HG02623 (cell line): Measurements from ENCODE around the gene GCG.

Experiments
- ATAC-seq: cut with Tn5 transposase; IDR thresholded peaks from one replicate; pipeline ENCODE4 v1.9.1; 2021; ENCODE audit warnings: moderate library complexity; ENCODE audit not compliant: unreplicated experiment

Gene GCG

GRCh38 chr2:162106146-162106551 lies 45.9 kb downstream of the GCG start:
- ATAC-seq, result no peak

DNA sequence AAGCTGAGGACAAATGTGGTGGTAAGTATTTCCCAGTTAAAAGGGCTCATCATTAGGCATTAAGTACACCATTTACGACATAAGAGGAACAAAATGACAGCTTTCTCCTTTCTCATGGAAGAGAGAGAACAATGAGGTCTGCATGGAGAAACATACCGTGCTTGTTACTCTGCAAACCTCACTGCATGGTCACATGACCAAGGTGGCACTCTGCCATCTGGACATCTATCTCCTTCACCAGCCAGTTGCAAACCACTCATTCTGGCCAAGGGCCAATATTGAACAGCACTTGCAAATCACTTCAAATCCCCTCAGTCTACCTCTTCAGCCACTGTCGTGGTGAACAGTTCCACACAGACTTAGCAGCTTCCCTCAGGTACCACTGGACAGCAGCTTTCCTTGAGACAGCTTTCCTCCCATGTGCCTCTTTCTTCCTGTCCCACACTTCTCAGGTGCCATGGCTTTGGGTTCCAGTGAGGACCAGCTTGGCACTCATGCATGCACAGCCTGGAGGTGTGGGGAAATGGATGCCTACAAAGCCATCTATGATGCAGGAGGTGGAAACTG lies 48.5 kb downstream of the GCG start:
- no peak for ATAC-seq

DNA sequence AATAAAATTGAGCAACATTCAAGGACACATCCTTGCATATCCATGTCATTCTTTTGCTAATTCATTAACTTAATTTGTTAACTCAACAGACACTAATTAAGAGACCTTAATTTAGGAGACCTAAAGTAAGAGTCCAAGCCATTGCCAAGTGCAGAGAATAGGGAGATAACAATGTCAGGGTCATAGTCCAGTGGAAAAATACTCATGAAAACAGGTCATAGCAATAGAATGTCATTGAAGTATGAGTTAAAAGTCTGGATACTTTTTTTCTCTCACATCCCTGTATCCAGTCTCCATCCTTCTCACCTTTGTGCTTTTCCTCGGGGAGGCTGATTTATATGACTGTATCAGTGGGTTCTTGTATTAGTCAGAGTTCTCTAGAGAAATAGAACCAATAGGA lies 51.5 kb downstream of the GCG start:
- ATAC-seq, result no peak

- no peak for ATAC-seq
These were observed 52.2 kb downstream of the GCG start for GRCh38 chr2:162099836-162100235.
